Tibial nerve (tissue), 4 donors: ENCODE measurements around the gene KCNIP3. TPM values are rescaled to one million over a fixed set of nuclear protein-coding genes. Genes with fewer than 3 reads are reported as not detected.

Experiments
- DNase-seq, 2 donors: peaks; one replicate each; pipeline ENCODE4 v3.0.0-alpha.2; 2019; ENCODE audit warnings: low spot score in 2 of 2
- H3K27ac ChIP-seq, 4 donors: fragments of 200-600 bp; sonication (generic) in 3 of 4; one replicate each; pipeline ENCODE4 v1.5.1; 2017 to 2019; ENCODE audit warnings: mild to moderate bottlenecking in 1 of 4
- H3K27me3 ChIP-seq, 2 donors: fragments of 200-600 bp; sonication (generic) in 1 of 2; one replicate each; pipeline versions ENCODE4 v1.5.1 to v1.6.0; 2017 to 2019
- H3K36me3 ChIP-seq, 3 donors: fragments of 200-600 bp; sonication (generic); one replicate each; pipeline ENCODE4 v1.5.1; 2018 to 2019
- H3K4me1 ChIP-seq, 4 donors: fragments of 200-600 bp; sonication (generic) in 3 of 4; one replicate each; pipeline ENCODE4 v1.5.1; 2017 to 2019
- H3K4me3 ChIP-seq, 4 donors: fragments of 200-600 bp; sonication (generic) in 3 of 4; one replicate each; pipeline ENCODE4 v1.5.1; 2017 to 2019; ENCODE audit warnings: mild to moderate bottlenecking in 1 of 4, moderate library complexity in 1 of 4
- H3K9me3 ChIP-seq, 4 donors: fragments of 200-600 bp; sonication (generic) in 3 of 4; one replicate each; pipeline ENCODE4 v1.5.1; 2017 to 2019
- CTCF ChIP-seq, 5 experiments: fragments of 200-600 bp in 3 of 5; fragments of 450-650 bp in 2 of 5; sonication (generic) in 3 of 5; IDR thresholded peaks; one replicate each; pipeline ENCODE4 v1.5.1; 2016 to 2019; ENCODE audit warnings: antibody characterized with exemption in 5 of 5, mild to moderate bottlenecking in 3 of 5, moderate library complexity in 2 of 5
- EP300 ChIP-seq, 2 donors: sonication (generic); formaldehyde crosslinking; IDR thresholded peaks; one replicate each; pipeline ENCODE4 v1.6.1; 2017; ENCODE audit warnings: antibody characterized with exemption in 2 of 2, mild to moderate bottlenecking in 1 of 2
- POLR2A ChIP-seq, 2 donors: fragments of 450-650 bp; IDR thresholded peaks; one replicate each; pipeline ENCODE4 v1.6.1; 2017; ENCODE audit warnings: antibody characterized with exemption in 2 of 2, mild to moderate bottlenecking in 2 of 2, moderate library complexity in 2 of 2
- WGBS, 2 donors: methylation state at CpG; one replicate each; pipeline ENCODE4 v1.1.5; 2018; 5-methylcytosine and 5-hydroxymethylcytosine counted together
- total RNA-seq, 4 donors: library from RNA; depleted of rRNA; stranded (reverse); fragments of >200 nt; gene quantifications; one replicate each; pipeline ENCODE4 v1.1.0, GENCODE V29; 2016

KCNIP3 gene
- total RNA-seq, 4 donors from 2014 or later = 35.1 to 90.8 (median 50.2) TPM

DNA sequence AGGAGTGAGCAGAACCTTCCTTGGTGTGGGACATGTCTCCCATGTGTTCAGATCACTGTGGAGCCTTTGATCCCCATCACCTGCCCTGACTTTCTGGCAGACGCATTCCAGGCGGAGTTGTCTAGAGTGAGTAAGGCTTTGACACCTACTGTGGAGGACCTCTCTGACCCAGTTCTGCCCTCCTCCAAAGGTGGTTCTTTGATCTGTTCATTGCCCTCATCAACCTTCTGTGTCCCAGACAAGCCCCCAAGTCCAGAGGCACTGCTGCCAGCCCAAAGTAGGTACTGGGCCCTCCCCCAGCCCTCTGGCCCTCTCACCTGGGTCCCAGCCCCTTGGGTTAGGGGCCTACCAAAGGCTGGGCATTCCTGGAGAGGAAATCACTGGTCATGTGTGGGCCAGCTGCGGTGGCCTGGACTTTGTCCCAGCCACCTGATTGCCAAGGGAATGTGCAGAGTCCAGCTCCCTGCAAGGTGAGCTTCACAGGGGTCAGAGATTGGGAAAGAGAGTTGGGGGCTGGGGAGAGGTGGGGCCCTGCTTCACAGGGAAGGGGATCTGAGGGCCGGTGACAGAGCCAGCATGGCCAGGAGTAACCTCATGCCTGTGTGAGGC, 93.2 kb downstream of the KCNIP3 start:
- DNase-seq = no peak
- WGBS, 2 donors = 91 to 93% methylated on average over 4 of the region's 4 CpGs
- Histone ChIP-seq H3K9me3 (no peaks in the 10 kb centered on the region), H3K4me3 (no peak overlapping the region), H3K36me3 (no peaks in the 10 kb centered on the region), H3K27ac (peak overlapping the region in 1 of 4 donors; percentile 65), H3K27me3 (no peaks in the 10 kb centered on the region), H3K4me1 (peaks cover 0 to 21% (median 4%) of the 10 kb centered on the region in 4 donors)
- TF ChIP-seq EP300 (IDR thresholded peaks at IDR 0.05) (no peak), POLR2A (IDR thresholded peaks at IDR 0.05) (no peak), CTCF (IDR thresholded peaks at IDR 0.05) (no peak)

GRCh38 chr2:95390881-95391321, 93.8 kb downstream of the KCNIP3 start:
- Histone ChIP-seq H3K4me3 (no peak overlapping the region), H3K27ac (peak overlapping the region in 1 of 4 donors; percentile 50), H3K36me3 (no peaks in the 10 kb centered on the region), H3K9me3 (no peaks in the 10 kb centered on the region), H3K4me1 (peaks cover 0 to 16% (median 0%) of the 10 kb centered on the region in 4 donors), H3K27me3 (no peaks in the 10 kb centered on the region)
- TF ChIP-seq CTCF (IDR thresholded peaks at IDR 0.05) (no peak), EP300 (IDR thresholded peaks at IDR 0.05) (no peak), POLR2A (IDR thresholded peaks at IDR 0.05) (no peak)
- no peak for DNase-seq
- WGBS, 2 donors = 84 to 86% methylated on average over 9 to 11 of the region's 11 CpGs

DNA sequence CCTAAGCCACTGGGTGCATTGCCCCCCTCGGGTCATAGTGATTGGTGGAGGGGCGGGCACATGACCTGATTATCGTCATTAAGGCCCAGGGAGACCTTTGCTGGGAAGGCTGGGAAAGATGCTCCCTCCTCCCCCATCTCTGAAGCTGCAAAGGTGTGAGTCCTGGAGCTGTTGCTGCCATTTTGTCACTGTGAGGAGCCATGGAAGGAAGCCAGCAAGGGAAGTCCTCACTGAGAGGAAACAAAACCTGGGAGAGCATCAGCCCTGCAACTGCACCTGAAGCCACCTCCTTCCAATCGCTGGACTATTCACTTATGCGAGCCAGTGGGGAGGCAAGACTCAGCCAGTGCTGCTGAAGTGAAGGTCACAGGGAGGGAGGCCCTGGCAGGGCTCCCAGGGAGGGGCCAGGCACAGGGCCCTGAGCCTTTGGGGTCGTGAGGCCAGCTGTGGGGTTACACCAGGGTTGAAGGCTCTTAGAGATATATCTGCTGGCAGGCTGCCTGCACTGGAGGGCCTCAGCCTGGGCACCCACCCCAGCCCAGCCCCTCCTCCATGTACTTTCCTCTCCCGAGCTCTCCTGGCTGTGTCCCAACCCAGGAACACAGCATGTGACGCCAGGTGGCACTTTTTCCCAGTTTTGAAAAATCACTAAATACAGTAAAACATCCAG, 94.6 kb downstream of the KCNIP3 start:
- Histone ChIP-seq H3K27ac (peak overlapping the region in 1 of 4 donors; percentile 50), H3K9me3 (no peaks in the 10 kb centered on the region), H3K4me1 (peaks cover 0 to 10% (median 0%) of the 10 kb centered on the region in 4 donors), H3K27me3 (no peaks in the 10 kb centered on the region), H3K36me3 (no peaks in the 10 kb centered on the region), H3K4me3 (no peak overlapping the region)
- WGBS, 2 donors = 58 to 59% methylated on average over 7 to 8 of the region's 8 CpGs
- DNase-seq = no peak
- no peak for TF ChIP-seq POLR2A (IDR thresholded peaks at IDR 0.05)
- no peak for TF ChIP-seq CTCF (IDR thresholded peaks at IDR 0.05)
- no peak for TF ChIP-seq EP300 (IDR thresholded peaks at IDR 0.05)

GRCh38 chr2:95392320-95392719, 95.2 kb downstream of the KCNIP3 start:
- no peaks in the 10 kb centered on the region for H3K36me3 ChIP-seq
- DNase-seq = no peak
- no peak for TF ChIP-seq POLR2A (IDR thresholded peaks at IDR 0.05)
- TF ChIP-seq CTCF (IDR thresholded peaks at IDR 0.05) = no peak
- no peak for TF ChIP-seq EP300 (IDR thresholded peaks at IDR 0.05)
- H3K27ac ChIP-seq = no peak overlapping the region
- H3K27me3 ChIP-seq = no peaks in the 10 kb centered on the region
- H3K4me1 ChIP-seq = peaks cover 0 to 10% (median 0%) of the 10 kb centered on the region in 4 donors
- no peak overlapping the region for H3K4me3 ChIP-seq
- WGBS, 2 donors = 85 to 89% methylated on average over 6 of the region's 6 CpGs
- no peaks in the 10 kb centered on the region for H3K9me3 ChIP-seq

GRCh38 chr2:95392730-95393455, 95.7 kb downstream of the KCNIP3 start:
- peaks cover 0 to 10% (median 0%) of the 10 kb centered on the region in 4 donors for H3K4me1 ChIP-seq
- no peak for DNase-seq
- H3K27me3 ChIP-seq = no peaks in the 10 kb centered on the region
- no peak overlapping the region for H3K27ac ChIP-seq
- whole genome bisulfite sequencing, 2 donors = 85 to 89% methylated on average over 8 of the region's 8 CpGs
- no peaks in the 10 kb centered on the region for H3K9me3 ChIP-seq
- no peak for TF ChIP-seq EP300 (IDR thresholded peaks at IDR 0.05)
- no peaks in the 10 kb centered on the region for H3K36me3 ChIP-seq
- H3K4me3 ChIP-seq = no peak overlapping the region
